ENCODE measurements around the gene SGSM2.

DNA sequence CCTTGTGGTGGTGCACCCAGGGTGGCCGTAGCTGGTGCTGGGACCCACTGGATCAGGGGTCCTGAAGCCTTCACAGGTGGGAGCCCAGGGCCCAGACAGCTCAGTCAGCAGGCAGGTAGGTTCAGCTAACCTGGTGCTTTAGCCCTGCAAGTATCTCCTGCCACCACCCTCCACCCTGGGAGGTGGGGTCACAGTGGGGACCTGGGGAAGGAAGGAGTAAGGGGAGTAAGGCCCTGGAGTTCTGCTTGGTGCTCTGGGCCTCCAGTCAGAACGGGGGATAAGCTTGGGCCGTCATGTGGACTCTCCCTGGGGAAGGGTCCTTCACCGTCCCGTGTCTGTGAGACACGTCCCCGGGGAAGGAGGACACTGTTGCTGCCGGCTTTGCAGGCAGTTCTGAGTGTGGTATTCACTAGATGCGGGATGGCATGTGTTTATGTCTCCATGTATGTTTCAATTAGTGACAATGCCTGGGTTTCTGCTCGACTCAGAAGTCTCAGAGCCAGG, 20.7 kb downstream of the SGSM2 start:
- TF ChIP-seq, protein P1, sequence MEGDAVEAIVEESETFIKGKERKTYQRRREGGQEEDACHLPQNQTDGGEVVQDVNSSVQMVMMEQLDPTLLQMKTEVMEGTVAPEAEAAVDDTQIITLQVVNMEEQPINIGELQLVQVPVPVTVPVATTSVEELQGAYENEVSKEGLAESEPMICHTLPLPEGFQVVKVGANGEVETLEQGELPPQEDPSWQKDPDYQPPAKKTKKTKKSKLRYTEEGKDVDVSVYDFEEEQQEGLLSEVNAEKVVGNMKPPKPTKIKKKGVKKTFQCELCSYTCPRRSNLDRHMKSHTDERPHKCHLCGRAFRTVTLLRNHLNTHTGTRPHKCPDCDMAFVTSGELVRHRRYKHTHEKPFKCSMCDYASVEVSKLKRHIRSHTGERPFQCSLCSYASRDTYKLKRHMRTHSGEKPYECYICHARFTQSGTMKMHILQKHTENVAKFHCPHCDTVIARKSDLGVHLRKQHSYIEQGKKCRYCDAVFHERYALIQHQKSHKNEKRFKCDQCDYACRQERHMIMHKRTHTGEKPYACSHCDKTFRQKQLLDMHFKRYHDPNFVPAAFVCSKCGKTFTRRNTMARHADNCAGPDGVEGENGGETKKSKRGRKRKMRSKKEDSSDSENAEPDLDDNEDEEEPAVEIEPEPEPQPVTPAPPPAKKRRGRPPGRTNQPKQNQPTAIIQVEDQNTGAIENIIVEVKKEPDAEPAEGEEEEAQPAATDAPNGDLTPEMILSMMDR (IDR thresholded peaks at IDR 0.05), result no peak
- TF ChIP-seq POLR2A (IDR thresholded peaks at IDR 0.05), result no peak

Measured in adrenal gland (tissue), 5 donors.